Activated CD4-positive, alpha-beta T cell treated with anti-CD3 and anti-CD28 coated beads, Interleukin-2, amount 50 U/mL, for 24 hours (primary cell): ENCODE measurements around the gene NRP1.

Source experiments
- DNase-seq, 2 donors: peaks; one replicate each; pipeline ENCODE4 v3.0.0-alpha.2; 2020; ENCODE audit warnings: low read depth in 1 of 2, low spot score in 1 of 2

NRP1 gene

DNA sequence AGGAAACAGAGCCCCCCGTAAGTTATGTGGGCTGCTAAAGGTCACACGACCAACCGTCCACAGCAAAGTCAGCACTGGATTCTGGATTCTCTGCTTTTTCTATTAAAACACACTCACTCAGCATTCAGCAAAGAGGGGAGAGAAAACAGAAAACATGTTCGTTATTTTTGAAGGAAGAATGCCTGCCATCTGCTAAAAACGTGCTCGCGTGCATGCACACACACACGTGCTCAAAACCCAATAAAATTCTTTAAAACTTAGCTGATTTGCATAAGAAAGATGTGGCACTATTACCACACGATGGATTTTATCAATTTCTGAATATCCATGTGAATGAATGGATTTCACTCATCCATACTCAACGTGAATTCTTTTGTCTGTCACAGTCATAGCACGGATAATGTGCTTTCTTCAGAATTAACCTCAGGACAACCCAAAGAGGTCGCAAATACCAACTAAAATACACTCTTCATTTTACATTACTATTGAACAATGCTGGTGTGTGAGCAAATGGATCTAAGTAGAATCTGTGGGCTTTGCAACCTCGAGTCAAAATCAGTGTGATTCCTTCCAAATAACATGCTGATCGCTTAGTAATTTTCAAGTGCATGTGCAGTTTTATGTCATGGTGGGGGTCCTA, 40.8 kb downstream of the NRP1 start:
- no peak for DNase-seq

DNA sequence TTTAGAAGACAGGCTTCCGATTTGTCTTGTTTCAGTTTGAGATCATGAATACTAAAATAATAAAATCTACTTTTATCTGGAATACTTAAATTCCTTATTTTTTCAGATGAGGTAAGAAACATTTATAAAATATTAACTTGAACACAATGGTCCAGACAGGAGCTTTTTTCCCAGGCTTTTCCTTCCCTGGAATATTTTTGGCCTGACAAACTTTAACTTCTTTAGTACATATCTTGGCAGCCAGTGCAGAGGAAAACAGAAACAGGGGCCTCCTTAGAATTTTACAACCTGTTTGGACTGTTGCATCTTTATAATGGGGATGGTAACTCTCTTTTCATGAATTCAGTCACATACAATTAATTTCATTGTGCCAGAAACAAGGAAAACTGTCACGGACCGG, 41.4 kb downstream of the NRP1 start:
- no peak for DNase-seq

GRCh38 chr10:33291053-33291592, 43.3 kb downstream of the NRP1 start:
- DNase-seq, result no peak

- no peak for DNase-seq
Measured at GRCh38 chr10:33290321-33291052, 44.0 kb downstream of the NRP1 start.

GRCh38 chr10:33289776-33290175, 44.7 kb downstream of the NRP1 start:
- no peak for DNase-seq

DNA sequence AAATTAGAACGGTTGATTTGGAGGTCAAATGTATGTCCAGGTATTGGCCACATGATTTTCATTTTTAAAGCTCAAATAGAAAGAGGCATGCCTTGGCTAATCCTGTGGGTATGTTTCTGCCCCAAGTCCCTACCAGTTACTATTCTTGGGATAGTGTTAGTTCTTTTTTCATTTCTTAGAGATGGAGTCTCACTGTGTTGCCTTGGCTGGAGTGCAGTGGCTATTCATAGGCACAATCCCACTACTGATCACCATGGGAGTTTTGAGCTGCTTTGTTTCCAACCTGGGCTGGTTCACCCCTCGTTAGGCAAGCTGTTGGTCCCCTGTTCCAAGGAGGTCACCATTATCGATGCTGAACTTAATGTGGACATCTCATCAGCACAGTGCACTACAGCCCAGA, 46.3 kb downstream of the NRP1 start:
- DNase-seq, result no peak

- no peak for DNase-seq
Measured at GRCh38 chr10:33287112-33287511, 47.4 kb downstream of the NRP1 start.

GRCh38 chr10:33286157-33286934, 48.1 kb downstream of the NRP1 start:
- DNase-seq, result no peak

GRCh38 chr10:33284945-33285344, 49.5 kb downstream of the NRP1 start:
- no peak for DNase-seq

GRCh38 chr10:33279811-33280602, 54.5 kb downstream of the NRP1 start:
- no peak for DNase-seq

GRCh38 chr10:33279276-33279675, 55.2 kb downstream of the NRP1 start:
- DNase-seq, result no peak

DNA sequence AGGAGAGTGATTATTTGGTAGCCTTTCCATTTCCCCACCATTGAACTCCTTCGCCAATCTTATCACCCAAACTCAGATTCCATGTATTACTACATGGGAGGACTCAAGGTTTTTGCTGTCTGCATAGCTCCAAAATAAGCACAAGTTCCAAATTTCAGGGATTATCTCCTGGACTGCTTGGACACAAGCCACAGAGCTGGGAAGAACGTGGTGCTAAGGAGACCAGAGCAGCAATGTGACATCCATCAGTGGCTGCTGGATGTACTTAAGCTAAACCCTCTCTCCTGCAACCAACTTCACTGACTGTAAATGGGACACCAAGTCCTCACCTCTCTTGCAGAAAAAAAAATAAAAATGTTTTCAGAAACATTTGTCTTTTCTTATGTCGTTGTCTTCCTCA, 56.3 kb downstream of the NRP1 start:
- no peak for DNase-seq

DNA sequence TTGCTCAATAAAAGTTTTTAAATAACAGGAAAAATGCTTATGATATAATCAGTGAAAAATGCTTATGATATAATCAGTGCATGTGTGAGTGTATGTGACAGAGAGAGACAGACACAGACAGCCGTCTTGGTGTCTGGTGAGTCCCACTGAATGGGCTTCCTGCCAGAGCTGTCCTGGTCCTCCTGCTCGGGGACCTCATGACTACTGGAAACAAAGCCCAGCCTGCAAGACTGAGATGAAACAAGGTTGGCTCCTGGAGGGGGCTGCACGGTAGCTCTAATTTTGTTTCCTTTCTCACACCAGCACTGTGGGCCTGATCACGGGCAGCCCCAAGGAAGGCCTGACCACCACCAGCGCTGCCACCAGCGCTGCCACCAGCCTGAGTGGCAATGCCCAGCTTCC, 57.3 kb downstream of the NRP1 start:
- DNase-seq, result no peak

GRCh38 chr10:33276282-33276923, 58.1 kb downstream of the NRP1 start:
- DNase-seq, result no peak

DNA sequence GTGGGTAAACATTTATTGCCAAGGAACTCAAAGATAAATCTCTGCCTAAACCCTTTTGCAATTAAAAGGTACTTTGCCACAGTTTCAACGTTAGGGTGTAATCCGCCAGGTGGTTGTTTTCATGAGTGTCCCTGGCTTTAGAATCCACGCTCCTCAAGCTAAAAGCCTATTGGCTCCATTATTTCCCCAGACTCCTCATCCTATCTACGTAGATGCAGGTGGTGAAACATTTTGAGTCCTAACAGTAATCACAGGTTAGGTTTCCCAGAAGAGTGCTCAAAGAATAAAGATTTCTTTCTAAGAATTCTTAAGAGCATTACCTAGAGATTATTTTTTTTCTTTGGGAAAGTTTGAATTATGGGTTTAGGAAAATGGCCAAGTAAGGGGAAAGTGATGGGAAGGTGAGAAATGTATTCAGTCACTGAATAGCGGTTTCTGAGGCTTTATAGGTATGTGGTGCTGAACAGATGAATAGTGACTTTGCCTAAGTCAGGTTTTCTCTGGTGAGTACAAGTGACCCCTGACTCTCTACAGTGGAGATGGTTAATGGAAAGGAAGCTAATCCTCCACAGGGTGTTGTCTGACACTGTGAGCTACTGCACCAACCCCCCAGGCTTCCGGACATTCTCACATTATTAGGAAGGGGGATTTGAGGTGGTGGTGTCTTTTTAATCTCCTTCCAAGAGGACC, 60.2 kb downstream of the NRP1 start:
- DNase-seq, result no peak

DNA sequence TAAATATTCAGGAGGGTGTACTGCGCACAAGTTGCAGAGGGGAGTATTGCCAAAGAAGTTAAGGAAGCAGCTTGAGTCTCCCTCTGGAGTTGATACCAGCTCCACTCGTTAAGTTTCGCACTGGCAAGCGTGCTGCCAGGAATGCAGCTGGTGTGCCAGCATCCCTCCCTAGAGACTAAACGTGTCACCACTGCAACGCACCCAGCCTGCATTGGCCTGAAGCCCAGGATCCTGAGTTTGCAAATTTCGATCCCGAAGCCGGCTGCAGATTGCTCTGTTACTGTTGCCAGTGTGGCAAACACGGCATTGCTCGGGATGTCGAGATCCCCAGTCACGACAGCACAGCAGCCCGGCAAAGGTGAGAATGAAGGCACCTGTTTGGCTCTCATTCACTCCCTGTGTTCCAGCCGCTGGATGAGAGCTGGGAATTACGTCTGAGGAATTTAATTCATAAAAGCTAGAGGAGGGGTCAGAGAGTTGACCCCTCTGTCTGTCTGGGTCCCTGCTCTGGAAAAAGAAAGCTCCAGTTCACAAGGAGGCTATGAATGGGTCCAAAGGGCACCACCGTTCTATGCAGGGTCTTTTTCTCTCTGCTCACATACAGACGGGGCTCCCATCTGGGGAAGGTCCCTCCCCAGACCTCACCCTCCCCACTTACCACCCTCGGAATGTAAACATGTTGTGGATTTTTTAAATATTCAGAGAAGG, 61.0 kb downstream of the NRP1 start:
- DNase-seq, result no peak

DNA sequence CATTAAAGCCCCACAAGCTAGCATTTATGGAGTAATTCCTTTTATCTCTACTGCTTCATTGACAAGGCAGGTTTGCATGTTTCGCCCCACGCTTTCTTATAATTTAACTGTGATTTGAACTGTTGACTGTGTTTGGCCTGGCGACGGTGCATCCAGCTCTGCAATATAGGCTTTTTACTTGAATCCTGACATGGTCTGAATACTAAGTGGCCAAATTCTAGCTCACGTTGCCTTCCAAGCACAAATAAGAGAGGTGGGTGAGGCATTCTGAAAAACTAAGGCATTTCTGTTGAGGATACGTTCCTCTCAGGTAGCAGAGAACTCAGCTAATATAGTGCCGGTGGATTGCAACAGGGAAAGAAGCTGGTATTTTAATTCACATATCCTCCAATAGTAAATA, 61.8 kb downstream of the NRP1 start:
- DNase-seq, result no peak

DNA sequence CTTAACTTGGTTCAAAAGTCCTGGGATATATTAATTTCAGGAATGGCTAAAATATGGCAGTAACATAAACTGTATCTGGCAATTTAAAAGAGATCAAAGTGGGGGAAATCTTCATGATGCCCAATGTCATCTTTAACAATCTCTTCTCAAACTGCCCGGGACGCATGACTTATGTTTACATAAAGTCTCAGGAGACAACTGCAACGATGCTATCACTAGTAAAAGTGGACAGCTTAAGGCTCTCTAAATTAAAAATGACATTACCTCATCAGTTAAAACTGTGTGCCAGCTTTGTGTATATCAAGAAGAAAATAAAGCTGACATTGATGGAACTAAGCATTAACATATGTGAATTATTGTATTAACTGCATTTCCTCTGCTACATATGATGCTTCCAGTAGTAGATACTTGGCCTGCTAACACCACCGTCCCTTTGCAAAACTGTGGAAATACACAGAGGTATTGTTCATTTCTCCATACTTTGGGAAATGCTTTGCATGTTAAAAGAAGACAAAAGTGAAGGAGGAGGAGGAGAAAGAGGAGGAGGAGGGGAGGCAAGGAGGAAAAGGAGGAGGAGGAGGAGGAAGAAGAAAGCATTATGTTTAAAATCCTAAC, 62.4 kb downstream of the NRP1 start:
- no peak for DNase-seq

GRCh38 chr10:33270971-33271370, 63.5 kb downstream of the NRP1 start:
- DNase-seq, result no peak
